Right atrium auricular region (tissue), 2 donors: ENCODE data around the gene SULF2. TPM values are rescaled to one million over a fixed set of nuclear protein-coding genes. Genes with fewer than 3 reads are reported as not detected.

ENCODE experiments used
- DNase-seq: peaks from one replicate; pipeline ENCODE4 v3.0.0-alpha.2; 2019; ENCODE audit warnings: low spot score
- H3K27ac ChIP-seq, 2 donors: fragments of 200-600 bp; sonication (generic); 1 replicate in 1 of 2; 2 replicates in 1 of 2; pipeline ENCODE4 v1.5.1; 2016 to 2019
- H3K27me3 ChIP-seq, 2 donors: fragments of 200-600 bp; sonication (generic); one replicate each; pipeline versions ENCODE4 v1.5.1 to v1.6.0; 2017 to 2019
- H3K36me3 ChIP-seq: fragments of 200-600 bp; sonication (generic); one replicate; pipeline ENCODE4 v1.5.1; 2016
- H3K4me1 ChIP-seq, 2 donors: fragments of 200-600 bp; sonication (generic); one replicate each; pipeline versions ENCODE4 v1.5.1 to v1.6.0; 2017 to 2019
- H3K4me3 ChIP-seq, 2 donors: fragments of 200-600 bp; sonication (generic); 1 replicate in 1 of 2; 2 replicates in 1 of 2; pipeline ENCODE4 v1.5.1; 2017 to 2019; ENCODE audit warnings: mild to moderate bottlenecking in 1 of 2, moderate library complexity in 1 of 2
- H3K9me3 ChIP-seq, 2 donors: fragments of 200-600 bp; sonication (generic); one replicate each; pipeline ENCODE4 v1.5.1; 2019
- total RNA-seq, 2 donors: library from RNA; depleted of rRNA; stranded (reverse); fragments of >200 nt; gene quantifications; one replicate each; pipeline ENCODE4 v1.1.0, GENCODE V29; 2016
- TF ChIP-seq, protein P1 (sequence below), 2 donors: fragments of 200-600 bp; sonication (generic); IDR thresholded peaks; one replicate each; pipeline ENCODE4 v1.5.1; 2019; ENCODE audit warnings: antibody characterized with exemption in 2 of 2

SULF2 gene
- total RNA-seq, 2 donors from 2014 or later = 33.7 to 57.8 TPM

DNA sequence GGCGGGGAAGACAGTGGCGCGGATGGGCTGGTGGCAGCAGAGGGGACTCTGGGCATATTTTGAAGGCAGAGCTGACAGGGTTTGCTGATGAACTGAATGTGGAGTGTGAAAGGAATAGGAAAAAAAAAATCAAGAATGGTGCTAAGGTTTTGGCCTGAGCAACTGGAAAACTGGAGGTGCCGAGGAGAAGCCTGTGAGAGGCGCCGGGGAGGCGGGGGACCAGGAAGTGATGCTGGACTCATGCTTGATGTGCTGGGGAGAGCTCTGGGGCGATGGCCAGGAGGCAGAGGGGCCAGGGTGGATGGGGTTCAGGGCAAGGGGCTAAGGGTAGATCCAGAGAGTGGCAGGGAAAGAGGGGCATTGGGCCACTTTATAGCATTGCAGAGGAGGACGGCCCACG is 55.8 kb downstream of the SULF2 start:
- no peak overlapping the region for H3K4me3 ChIP-seq
- H3K27me3 ChIP-seq = no peaks in the 10 kb centered on the region
- peaks cover 0 to 5% of the 10 kb centered on the region in 2 donors for H3K4me1 ChIP-seq
- H3K27ac ChIP-seq = no peak overlapping the region
- TF ChIP-seq, protein P1, sequence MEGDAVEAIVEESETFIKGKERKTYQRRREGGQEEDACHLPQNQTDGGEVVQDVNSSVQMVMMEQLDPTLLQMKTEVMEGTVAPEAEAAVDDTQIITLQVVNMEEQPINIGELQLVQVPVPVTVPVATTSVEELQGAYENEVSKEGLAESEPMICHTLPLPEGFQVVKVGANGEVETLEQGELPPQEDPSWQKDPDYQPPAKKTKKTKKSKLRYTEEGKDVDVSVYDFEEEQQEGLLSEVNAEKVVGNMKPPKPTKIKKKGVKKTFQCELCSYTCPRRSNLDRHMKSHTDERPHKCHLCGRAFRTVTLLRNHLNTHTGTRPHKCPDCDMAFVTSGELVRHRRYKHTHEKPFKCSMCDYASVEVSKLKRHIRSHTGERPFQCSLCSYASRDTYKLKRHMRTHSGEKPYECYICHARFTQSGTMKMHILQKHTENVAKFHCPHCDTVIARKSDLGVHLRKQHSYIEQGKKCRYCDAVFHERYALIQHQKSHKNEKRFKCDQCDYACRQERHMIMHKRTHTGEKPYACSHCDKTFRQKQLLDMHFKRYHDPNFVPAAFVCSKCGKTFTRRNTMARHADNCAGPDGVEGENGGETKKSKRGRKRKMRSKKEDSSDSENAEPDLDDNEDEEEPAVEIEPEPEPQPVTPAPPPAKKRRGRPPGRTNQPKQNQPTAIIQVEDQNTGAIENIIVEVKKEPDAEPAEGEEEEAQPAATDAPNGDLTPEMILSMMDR (IDR thresholded peaks at IDR 0.05) = no peak
- no peak for DNase-seq
- peaks cover 0 to 4% of the 10 kb centered on the region in 2 donors for H3K9me3 ChIP-seq
- no peaks in the 10 kb centered on the region for H3K36me3 ChIP-seq

DNA sequence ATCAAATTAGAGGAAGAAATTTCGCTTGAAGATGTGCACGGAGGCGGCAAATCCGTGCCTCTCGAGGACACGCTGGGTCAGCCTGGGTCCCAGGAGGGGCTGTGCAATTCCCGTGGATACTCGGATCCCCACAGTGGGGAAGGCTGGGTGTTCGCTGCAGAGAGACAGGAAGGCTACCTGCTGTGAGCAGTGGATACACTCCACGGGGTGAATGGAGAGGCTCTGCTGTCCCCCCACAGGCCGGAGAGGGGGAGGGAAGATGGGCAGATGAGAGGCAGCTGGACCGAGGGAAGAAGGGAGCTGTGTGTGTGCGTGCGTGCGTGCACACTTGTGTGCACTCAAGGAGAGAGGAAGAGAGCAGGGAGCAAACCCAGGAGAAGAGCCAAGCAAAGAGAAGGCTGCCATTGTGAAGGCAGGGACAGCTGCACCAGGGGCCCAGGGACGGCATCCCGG is 57.3 kb downstream of the SULF2 start:
- peaks cover 0 to 5% of the 10 kb centered on the region in 2 donors for H3K4me1 ChIP-seq
- no peak overlapping the region for H3K4me3 ChIP-seq
- DNase-seq = no peak
- H3K9me3 ChIP-seq = no peaks in the 10 kb centered on the region
- H3K27ac ChIP-seq = no peak overlapping the region
- TF ChIP-seq, protein P1 (IDR thresholded peaks at IDR 0.05) = no peak
- no peaks in the 10 kb centered on the region for H3K36me3 ChIP-seq
- H3K27me3 ChIP-seq = no peaks in the 10 kb centered on the region

- Histone ChIP-seq H3K27ac (no peak overlapping the region), H3K27me3 (no peaks in the 10 kb centered on the region), H3K4me1 (peaks cover 0 to 5% of the 10 kb centered on the region in 2 donors), H3K9me3 (no peaks in the 10 kb centered on the region), H3K36me3 (no peaks in the 10 kb centered on the region), H3K4me3 (no peak overlapping the region)
- TF ChIP-seq, protein P1 (IDR thresholded peaks at IDR 0.05) = no peak
- peak; percentile 69 for DNase-seq
Measured at GRCh38 chr20:47727170-47727880, 58.0 kb downstream of the SULF2 start.

GRCh38 chr20:47726632-47727031 is 58.6 kb downstream of the SULF2 start:
- H3K4me1 ChIP-seq = peaks cover 0 to 5% of the 10 kb centered on the region in 2 donors
- DNase-seq = no peak
- no peaks in the 10 kb centered on the region for H3K27me3 ChIP-seq
- TF ChIP-seq, protein P1 (IDR thresholded peaks at IDR 0.05) = no peak
- no peak overlapping the region for H3K4me3 ChIP-seq
- no peaks in the 10 kb centered on the region for H3K36me3 ChIP-seq
- no peaks in the 10 kb centered on the region for H3K9me3 ChIP-seq
- H3K27ac ChIP-seq = no peak overlapping the region

DNA sequence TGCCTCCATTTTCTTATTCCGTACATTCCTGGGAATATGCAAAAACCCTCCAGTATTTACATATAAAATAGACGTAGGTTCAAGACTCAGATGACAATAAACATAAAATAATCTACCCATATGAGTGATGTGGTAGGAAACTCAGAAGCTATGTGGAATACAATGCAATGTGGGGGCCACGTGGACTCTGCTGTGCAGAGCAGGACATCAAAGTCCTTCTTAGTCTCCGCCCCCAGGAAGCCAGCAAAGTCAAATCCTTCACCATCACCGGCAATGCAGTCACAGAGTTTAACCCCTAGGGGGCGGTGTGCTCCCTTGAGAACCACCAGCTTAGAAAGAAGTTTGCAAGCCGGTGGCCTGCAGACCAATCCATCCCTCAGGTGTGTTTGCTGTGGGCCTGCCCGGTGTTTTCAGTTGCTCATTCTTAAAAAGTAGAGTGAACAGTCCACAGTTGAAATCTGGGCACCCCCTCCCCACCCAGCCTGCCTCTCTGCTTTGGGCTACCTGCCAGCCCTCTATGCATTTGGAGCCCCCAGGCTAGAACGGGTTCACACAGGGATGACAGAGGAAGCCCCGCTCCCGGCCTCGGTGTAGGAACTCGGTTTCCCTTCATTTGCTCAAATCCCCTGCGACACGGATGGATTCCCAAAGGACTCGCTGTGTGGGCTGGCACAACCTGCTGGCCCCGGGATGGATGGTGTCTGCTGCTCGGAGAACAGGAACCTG is 59.9 kb downstream of the SULF2 start:
- peak; percentile 77 for DNase-seq
- Histone ChIP-seq H3K27ac (no peak overlapping the region), H3K4me3 (no peak overlapping the region), H3K36me3 (no peaks in the 10 kb centered on the region), H3K9me3 (no peaks in the 10 kb centered on the region), H3K27me3 (no peaks in the 10 kb centered on the region), H3K4me1 (peaks cover 0 to 5% of the 10 kb centered on the region in 2 donors)
- TF ChIP-seq, protein P1 (IDR thresholded peaks at IDR 0.05) = peak; percentile 67 to 89
